T47D (cell line): ENCODE data around the gene TMEM255A.
"Not testable (repeated sequence)": the region's sequence is repeated elsewhere in the genome, so short reads cannot be mapped to it uniquely, and the experiment has no call there.

ENCODE experiments used
- DNase-seq, 2 experiments: peaks; one replicate each; pipeline versions ENCODE4 v3.0.0 to v3.0.0-alpha.2; 2011 to 2012; ENCODE audit warnings: low read depth in 1 of 2, low spot score in 1 of 2
- JUND ChIP-seq: IDR thresholded peaks from 2 replicates; pipeline ENCODE4 v1.6.1; 2012; ENCODE audit warnings: low read depth
- in situ Hi-C: cut with HindIII; loops from 2 replicates; pipeline ENCODE4 v1.10.0; 2016; ENCODE audit warnings: low sequenced_read_pairs, low pct_unique_long_range_greater_than_20kb

TMEM255A gene

DNA sequence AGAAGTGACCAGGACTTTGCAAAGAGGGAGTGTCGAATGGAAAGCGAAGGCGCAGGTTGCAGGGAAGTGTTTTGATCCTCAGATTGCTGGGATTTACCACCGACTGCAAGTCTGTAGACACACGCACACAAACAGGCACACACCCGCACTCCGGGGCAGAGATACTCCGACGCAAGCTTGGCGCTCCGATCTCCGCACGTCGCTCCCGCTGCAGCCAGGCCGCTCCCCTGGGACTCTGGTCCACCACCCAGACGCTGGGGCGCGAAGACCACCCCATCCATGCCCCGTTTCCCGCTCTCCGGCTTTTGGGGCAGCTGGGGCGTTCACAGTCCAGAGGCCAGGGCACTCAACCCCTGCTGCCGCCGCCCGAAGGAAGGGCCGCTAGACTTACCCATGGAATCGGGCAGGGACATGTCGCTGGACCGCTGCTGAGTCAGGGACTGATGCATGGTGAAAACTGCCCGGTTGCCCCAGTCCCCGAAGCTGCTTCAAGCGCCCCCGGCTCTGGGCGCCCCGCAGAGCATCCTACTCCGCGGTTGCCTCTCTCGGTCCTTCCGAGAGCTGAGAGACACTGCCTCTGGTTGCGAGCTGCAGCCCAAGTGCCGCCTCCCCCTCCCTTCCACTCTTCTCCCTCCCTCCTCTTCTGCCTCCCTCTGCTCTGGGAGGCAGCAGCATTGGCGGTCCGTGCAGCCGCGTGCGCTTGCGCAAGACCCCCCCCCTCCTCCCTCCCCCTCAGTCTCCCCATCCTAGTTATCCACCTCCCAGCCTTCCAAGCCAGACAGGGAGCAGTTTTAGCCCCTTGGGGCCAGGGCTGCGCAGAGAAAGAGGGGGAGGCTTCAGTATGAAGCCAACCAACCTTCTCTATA lies at the start of gene TMEM255A:
TMEM255A (minus strand) TSS at position 601 of the 866 bp plus-strand sequence; CDS start at position 449, 152 bp downstream.
- TF ChIP-seq JUND = no peak
- no peak for DNase-seq
- in situ Hi-C loops = no loop called here

DNA sequence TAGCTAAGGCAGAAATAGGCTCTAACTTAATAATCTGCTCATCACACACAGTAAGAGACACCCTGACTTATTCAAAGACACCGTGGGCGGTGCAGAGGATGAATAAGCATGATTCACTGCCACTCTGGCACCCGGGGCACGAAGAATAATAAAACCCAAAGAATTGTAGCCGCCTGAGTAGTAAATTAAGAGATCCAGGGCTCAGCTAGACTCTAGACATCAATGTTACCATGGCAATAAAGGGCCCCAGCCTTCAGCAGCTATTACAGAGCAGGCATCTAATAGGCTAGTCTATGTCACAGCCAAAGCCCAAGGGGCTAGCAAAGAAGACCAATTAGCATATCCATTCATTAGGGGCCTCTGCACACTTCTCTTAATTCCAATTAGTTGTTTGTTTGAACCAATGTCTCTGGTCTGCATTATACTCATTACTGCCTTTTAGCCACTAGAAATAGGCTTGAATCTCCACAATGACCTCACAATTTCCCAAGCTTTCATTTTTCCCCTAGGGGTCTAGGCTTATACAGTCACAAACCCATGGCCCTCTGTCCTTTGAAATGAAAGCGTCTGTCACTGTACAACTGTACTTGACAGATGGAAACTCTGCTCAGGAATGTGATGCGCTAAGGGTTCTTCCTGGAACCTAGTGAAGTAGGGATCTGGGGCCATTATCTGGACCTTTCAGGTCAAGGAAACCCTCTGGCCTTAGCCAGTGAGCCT lies 47.6 kb upstream of the TMEM255A start:
- in situ Hi-C loops = no loop called here
- no peak for DNase-seq
- no peak for TF ChIP-seq JUND

DNA sequence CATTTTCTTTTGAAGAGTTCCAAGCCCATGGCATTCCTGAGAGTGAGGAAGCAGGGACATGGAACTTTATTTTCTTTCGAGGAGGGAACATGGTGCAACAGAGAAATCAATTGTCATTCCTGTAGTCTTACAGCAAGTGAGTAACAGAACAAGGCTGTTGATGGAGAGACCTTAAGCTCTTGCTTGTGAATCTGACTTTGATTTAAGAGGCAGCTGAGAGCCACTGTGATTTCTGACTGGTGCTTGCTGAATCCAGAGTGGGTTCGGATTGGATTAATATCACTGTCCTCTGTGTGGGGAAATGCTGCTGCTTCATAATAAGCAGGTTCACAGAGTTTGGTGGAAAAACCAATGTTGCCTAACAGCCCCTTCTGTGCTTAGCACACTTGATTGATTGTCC lies 45.9 kb upstream of the TMEM255A start:
- in situ Hi-C loops = no loop called here
- no peak for DNase-seq
- TF ChIP-seq JUND = no peak

DNA sequence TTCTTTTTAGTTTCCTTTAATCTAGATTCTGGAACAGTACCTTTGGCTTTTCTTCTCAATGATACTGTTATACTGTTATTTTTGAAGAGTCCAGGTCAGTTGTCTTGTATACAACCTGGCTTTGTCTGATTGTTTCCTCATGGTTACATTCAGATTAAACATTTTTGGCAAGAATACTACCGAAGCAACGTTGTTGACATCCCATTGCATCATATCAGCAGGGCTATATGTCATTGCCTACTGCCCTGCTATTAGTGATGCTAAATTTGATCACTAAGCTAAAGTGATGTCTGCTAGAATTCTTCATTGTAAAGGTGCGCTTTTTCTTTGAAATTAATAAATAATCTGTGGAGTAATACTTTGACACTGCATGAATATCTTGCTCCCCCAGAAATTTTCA lies 44.8 kb upstream of the TMEM255A start:
- no peak for DNase-seq
- in situ Hi-C loops = no loop called here
- no peak for TF ChIP-seq JUND

DNA sequence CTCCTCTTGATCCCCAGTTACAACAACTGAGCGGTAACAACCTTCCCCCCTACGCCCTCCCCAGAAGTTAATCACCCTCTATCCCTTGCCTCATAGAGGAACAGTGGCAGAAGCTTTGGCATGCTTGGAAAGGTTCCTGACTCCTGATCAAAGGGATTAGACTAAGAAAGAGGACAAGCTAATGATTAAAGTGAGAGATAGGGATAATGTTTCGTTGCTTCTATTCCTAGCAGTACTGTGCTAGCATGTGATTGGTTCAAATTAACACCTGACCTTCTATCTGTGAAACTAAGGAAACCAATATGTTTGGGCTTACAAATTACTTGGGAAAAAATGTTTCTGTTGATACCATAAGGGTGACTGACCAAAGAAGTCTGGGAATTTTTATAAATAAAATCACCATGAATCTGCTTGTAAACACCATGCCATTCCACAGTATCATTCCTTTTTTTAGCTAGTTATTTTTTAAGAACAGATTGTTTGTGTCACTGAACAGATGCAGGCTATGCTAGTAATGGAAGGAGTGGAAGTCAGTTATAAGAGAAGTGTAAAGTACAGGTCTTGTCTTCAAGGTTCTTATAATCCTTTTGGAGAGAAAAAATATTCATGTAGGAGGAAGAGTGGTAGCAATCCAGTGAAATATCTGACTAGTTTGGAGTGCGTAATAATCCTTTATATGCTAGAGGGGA lies 39.3 kb upstream of the TMEM255A start:
- TF ChIP-seq JUND = no peak
- in situ Hi-C loops = no loop called here

DNA sequence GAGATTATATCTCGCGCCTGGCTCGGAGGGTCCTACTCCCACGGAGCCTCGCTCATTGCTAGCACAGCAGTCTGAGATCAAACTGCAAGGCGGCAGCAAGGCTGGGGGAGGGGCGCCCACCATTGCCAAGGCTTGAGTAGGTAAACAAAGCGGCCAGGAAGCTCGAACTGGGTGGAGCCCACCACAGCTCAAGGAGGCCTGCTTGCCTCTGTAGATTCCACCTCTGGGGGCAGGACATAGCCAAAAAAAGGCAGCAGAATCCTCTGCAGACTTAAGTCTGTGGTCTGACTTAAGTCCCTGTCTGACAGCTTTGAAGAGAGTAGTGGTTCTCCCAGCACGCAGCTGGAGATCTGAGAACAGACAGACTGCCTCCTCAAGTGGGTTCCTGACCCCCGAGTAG lies 33.3 kb upstream of the TMEM255A start:
- DNase-seq, in situ Hi-C loops: not testable (repeated sequence)

More for the DNA sequence above, 39.3 kb upstream of the TMEM255A start:
- no peak for DNase-seq

DNA sequence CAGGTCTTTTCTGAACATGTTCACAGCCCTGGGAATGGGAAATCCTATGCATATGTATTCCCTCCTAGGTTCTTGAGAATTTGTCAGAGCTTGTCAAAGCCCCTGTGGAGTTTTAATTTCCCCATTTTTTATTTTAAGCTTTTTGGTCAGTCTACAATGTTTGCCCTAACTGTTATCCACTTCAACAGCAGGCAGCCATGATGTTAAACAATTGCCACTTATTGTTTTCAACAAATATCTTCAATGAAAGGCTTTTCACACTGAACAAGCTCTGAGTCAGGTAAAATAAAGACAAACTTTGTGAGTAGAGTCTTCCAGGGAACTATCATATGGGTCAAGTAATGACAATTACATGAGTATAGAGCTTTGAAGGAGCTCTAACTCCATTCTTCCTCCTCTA lies 25.6 kb upstream of the TMEM255A start:
- DNase-seq = no peak
- no peak for TF ChIP-seq JUND
- in situ Hi-C loops = no loop called here

DNA sequence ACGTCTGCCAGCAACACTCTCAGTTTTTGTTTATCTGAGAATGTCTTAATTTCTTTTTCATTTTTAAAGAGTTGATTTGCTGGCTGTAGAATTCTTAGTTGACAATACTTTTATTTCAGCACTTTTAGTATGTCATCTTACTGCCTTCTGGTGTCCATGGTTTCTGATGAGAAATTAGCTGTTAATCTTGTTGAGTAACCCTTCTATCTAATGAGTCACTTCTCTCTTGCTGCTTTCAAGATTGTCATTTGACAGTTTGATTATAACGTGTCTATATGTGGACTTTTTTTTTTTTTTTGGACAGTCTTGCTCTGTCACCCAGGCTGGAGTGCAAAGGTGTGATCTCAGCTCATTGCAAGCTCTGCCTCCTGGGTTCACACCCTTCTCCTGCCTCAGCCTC lies 24.0 kb upstream of the TMEM255A start:
- no peak for TF ChIP-seq JUND
- in situ Hi-C loops = no loop called here

DNA sequence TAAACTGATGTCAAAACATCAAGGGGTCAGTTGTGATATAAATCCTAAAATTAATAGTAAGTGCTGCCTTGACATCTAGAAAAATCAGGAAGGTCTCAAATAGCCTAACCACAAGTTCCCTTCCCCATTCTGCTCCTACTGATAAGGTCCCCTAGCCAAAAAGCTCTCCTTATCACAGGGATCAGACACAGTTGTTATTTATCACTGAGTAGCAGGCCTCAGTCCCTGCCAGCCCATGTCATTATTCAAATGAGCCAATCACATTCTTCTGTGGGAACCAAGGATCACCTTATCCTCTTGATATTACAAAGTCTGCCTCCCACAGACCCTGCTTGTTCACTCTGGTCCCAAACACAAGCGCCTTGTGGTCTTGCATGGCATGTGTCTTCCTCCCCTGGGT lies 23.3 kb upstream of the TMEM255A start:
- in situ Hi-C loops = no loop called here

More for the DNA sequence above, 24.0 kb upstream of the TMEM255A start:
- DNase-seq = no peak

DNA sequence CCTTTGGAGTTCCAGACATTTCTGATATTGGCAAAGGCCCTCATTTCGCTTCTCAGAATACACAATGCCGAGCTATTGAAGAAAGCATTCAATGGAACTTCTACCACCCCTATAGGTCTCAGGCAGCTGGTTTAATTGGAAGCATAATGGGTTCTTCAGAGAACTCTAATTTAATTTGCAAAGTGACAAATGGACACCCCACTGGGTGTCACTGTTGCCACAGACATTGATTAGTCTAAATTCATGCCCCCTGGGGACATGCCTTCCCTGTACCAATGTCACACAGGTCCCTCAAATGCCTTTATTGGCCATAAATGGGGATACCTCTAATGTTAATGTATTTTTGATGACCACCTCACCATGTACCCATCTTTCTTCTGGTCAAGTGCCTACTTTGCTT lies 22.9 kb upstream of the TMEM255A start:
- in situ Hi-C loops = no loop called here
- DNase-seq = peak in 1 of 2 experiments; percentile 5
- TF ChIP-seq JUND = no peak

More for the DNA sequence above, 23.3 kb upstream of the TMEM255A start:
- TF ChIP-seq JUND = no peak
- DNase-seq = no peak

DNA sequence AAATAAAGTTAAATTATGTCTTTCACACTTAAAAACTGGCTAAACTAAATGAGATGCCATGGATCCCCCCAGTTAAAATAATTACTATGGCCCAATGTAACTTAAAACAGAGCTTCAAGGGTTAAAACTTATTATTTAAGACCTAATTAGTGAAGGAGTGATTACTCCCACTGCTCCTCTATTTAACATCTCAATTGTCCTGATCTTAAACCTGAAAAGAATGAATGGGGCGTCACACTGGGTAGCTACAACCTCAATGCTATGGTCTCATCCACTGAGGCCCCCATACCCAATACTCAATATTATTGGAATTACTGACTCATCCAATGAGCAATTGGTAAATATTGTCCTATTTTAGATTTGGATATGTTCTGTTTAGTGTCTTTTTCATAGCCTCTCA lies 21.1 kb upstream of the TMEM255A start:
- DNase-seq = no peak
- in situ Hi-C loops = no loop called here
- no peak for TF ChIP-seq JUND

DNA sequence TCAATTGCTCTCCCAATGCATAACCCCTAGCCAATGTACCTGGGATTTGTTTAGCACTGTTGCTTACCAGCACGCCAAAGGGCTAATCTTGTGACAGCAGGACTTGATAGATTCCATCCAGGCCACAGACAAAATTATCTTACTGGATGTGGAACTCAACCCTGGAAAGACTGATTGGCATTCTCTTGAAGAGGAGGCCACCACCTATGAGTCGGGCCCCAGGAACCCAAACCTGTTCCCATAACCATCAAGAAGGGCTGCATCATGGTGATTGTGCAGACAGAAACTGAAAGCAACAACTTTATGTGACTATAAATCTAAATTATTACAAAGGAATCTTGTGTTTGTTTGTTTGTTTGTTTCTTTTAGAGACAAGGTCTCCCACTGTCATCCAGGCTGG lies 19.9 kb upstream of the TMEM255A start:
- TF ChIP-seq JUND = no peak

More for the DNA sequence above, 19.9 kb upstream of the TMEM255A start:
- in situ Hi-C loops = no loop called here
- DNase-seq = no peak
